ENCODE measurements around the gene DUX4.
"Not testable (repeated sequence)": the region's sequence is repeated elsewhere in the genome, so short reads cannot be mapped to it uniquely, and the experiment has no call there.

Gene DUX4

DNA sequence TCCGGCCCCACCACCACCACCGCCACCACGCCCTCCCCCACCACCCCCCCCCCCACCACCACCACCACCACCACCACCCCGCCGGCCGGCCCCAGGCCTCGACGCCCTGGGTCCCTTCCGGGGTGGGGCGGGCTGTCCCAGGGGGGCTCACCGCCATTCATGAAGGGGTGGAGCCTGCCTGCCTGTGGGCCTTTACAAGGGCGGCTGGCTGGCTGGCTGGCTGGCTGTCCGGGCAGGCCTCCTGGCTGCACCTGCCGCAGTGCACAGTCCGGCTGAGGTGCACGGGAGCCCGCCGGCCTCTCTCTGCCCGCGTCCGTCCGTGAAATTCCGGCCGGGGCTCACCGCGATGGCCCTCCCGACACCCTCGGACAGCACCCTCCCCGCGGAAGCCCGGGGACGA is at the start of gene DUX4:
Gene DUX4 (plus strand): TSS at position 347 of the 400 bp plus-strand sequence. CDS start 0 bp downstream, at position 347.
- CTCF ChIA-PET, POLR2A ChIA-PET: not testable (repeated sequence)

DNA sequence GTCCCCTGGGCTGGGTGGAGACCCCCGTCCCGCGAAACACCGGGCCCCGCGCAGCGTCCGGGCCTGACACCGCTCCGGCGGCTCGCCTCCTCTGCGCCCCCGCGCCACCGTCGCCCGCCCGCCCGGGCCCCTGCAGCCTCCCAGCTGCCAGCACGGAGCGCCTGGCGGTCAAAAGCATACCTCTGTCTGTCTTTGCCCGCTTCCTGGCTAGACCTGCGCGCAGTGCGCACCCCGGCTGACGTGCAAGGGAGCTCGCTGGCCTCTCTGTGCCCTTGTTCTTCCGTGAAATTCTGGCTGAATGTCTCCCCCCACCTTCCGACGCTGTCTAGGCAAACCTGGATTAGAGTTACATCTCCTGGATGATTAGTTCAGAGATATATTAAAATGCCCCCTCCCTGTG is 1.9 kb downstream of the DUX4 start:
- POLR2A ChIA-PET; DNase-seq (ENCODE audit: extremely low spot score); CTCF ChIA-PET: not testable (repeated sequence)

More for the DNA sequence above, at the start of gene DUX4:
- not testable (repeated sequence) for DNase-seq (ENCODE audit: extremely low spot score)

- POLR2A ChIA-PET; DNase-seq (ENCODE audit: extremely low spot score); CTCF ChIA-PET: not testable (repeated sequence)
Measured at GRCh38 chr4:190177727-190178605, 4.4 kb downstream of the DUX4 start.

- CTCF ChIA-PET; DNase-seq (ENCODE audit: extremely low spot score); POLR2A ChIA-PET: not testable (repeated sequence)
Measured at GRCh38 chr4:190178606-190178990, 5.0 kb downstream of the DUX4 start.

DNA sequence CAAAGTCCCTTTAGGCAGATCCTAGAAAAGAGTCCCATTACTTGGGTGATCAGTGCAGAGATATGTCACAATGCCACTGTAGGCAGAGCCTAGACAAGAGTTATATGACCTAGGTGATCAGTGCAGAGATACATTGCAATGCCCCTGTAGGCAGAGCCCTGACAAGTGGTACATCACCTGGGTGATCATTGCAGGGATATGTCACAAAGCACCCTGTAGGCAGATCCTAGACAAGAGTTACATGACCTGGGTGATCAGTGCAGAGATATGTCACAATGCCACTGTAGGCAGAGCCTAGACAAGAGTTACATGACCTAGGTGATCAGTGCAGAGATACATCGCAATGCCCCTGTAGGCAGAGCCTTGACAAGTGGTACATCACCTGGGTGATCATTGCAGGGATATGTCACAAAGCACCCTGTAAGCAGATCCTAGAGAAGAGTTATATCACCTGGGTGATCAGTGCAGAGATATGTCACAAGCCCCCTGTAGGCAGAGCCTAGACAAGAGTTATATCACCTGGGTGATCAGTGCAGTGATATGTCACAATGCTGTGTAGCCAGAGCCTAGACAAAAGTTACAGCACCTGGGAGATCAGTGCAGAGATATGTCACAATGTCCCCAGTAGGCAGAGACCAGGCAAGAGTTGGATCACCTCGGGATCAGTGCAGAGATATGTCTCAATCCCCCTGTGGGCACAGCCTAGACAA is 5.6 kb downstream of the DUX4 start:
- POLR2A ChIA-PET, CTCF ChIA-PET: not testable (repeated sequence)

GRCh38 chr4:190179740-190180094 is 6.1 kb downstream of the DUX4 start:
- DNase-seq (ENCODE audit: extremely low spot score); POLR2A ChIA-PET; CTCF ChIA-PET: not testable (repeated sequence)

More for the DNA sequence above, 5.6 kb downstream of the DUX4 start:
- DNase-seq (ENCODE audit: extremely low spot score) = not testable (repeated sequence)

GRCh38 chr4:190180947-190181346 is 7.4 kb downstream of the DUX4 start:
- POLR2A ChIA-PET; DNase-seq (ENCODE audit: extremely low spot score); CTCF ChIA-PET: not testable (repeated sequence)

DNA sequence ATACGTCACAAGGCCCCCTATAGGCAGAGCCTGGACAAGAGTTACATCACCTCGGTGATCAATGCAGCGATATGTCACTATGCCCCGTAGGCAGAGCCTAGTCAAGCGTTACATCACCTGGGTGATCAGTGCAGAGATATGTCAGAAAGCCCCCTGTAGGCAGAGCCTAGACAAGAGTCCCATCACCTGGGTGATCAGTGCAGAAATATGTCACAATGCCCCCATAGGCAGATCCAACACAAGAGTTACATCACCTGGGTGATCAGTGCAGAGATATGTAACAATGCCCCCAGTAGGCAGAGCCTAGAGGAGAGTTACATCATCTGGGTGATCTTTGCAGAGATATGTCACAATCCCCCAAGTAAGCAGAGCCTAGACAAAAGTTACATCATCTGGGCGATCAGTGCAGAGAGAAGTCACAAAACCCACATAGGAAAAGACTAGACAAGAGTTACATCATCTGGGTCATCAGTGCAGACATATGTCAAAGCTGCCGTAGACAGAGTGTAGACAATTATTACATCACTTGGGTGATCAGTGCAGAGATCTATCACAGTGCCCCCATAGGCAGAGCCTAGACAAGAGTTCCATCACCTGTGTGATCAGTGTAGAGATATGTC is 8.0 kb downstream of the DUX4 start:
- DNase-seq (ENCODE audit: extremely low spot score); CTCF ChIA-PET; POLR2A ChIA-PET: not testable (repeated sequence)

GRCh38 chr4:190203510-190203909 is 29.9 kb downstream of the DUX4 start:
- DNase-seq (ENCODE audit: extremely low spot score); CTCF ChIA-PET; POLR2A ChIA-PET: not testable (repeated sequence)

Measured in HEK293T (cell line).